HG02981 (cell line): ENCODE measurements around the gene PCDH17.

Source experiments
- ATAC-seq: cut with Tn5 transposase; IDR thresholded peaks from one replicate; pipeline ENCODE4 v1.9.1; 2021; ENCODE audit warnings: mild to moderate bottlenecking, moderate library complexity; ENCODE audit not compliant: unreplicated experiment

PCDH17 gene, protein sequence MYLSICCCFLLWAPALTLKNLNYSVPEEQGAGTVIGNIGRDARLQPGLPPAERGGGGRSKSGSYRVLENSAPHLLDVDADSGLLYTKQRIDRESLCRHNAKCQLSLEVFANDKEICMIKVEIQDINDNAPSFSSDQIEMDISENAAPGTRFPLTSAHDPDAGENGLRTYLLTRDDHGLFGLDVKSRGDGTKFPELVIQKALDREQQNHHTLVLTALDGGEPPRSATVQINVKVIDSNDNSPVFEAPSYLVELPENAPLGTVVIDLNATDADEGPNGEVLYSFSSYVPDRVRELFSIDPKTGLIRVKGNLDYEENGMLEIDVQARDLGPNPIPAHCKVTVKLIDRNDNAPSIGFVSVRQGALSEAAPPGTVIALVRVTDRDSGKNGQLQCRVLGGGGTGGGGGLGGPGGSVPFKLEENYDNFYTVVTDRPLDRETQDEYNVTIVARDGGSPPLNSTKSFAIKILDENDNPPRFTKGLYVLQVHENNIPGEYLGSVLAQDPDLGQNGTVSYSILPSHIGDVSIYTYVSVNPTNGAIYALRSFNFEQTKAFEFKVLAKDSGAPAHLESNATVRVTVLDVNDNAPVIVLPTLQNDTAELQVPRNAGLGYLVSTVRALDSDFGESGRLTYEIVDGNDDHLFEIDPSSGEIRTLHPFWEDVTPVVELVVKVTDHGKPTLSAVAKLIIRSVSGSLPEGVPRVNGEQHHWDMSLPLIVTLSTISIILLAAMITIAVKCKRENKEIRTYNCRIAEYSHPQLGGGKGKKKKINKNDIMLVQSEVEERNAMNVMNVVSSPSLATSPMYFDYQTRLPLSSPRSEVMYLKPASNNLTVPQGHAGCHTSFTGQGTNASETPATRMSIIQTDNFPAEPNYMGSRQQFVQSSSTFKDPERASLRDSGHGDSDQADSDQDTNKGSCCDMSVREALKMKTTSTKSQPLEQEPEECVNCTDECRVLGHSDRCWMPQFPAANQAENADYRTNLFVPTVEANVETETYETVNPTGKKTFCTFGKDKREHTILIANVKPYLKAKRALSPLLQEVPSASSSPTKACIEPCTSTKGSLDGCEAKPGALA (N-terminal part only)

DNA sequence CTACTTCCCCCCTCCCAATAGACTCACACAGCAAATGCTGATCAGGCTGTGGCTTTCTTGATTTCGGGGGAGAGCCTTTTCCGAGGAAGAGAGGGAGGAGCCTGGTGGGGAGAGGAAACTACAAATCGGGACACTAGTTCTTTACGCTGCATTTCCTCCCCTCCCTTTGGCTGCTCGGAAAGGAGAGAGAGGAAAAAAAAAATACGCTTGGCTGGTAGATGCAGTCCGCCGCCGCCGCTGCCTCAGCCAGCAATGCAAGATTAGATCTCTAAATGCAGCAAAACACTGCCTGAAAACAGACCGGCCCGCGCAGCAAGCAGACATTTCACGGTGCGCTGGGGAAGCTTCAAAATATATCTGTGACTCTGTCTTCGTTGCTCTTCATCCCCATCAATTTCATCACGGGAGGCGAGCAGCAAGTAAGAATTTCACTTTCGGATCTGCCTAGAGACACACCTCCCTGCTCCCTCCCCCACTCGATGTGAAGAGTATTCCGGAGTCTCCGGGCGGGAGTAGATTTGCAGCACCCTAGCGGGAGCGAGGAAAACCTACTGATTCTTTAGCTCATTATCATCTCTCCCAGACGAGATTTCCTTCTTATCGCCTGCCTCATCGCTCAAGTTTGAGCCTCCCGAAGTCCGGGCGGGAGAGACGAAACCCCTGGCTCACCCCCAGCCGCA is at the start of gene PCDH17:
Gene PCDH17, plus strand, starts transcription at position 149 of the 680 bp plus-strand sequence. CDS start 803 bp downstream, outside the sequence.
- no peak for ATAC-seq

DNA sequence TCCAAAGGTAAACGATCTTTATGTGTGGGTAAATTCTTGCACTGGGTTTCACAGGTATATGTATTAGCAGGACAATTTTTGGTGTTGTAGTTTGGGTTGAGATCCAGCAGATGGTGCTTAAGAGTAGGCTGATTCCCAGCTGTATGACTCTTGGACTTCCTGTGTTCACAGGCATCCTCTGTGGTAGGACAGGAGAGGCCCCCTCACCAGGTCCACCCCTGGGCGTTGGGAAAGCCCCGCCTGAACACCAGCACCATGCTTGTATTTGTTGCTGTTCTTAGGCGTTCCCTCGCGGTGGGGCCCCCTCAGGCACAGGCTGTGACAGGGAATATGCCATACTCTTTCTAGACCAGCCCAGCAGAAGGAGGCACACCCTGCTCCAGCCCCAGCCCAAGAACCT is 49.5 kb upstream of the PCDH17 start:
- ATAC-seq = no peak

DNA sequence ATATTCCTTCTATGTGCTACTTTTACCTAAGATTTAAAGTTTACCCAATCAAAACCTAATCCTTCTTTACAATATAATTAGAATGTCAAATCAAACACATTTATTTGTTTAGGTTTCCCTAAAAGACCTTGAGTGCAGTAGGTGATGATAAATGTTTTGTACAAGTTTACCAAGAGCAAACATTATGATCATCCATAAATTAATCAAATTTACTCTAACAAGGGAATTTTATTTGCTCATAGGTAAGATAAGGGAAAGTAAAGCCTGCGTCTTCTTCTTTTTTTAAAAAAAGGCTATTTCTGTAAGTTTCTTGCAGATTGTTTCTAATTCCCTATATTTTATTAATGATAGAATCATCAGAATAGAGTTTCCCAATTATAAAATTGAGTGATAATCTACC is 48.0 kb upstream of the PCDH17 start:
- ATAC-seq = no peak

DNA sequence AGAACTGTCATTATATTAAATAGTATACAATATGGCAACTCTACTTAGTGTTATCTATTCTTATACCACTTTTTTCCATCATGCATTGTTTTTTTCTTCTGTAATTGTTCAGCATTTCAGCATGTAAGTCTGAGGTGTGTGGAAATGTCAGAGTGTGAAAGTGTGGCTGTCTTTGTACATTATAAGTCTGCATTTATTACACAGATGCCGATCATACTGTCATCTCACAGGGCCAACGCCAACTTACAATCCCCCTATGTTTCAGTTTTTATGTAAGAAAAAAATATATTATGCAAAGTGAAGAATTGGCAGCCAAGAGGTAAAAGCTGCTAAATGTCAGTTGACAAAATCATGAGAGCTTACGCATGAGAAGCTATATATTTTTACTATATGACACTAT is 42.9 kb upstream of the PCDH17 start:
- ATAC-seq = no peak

DNA sequence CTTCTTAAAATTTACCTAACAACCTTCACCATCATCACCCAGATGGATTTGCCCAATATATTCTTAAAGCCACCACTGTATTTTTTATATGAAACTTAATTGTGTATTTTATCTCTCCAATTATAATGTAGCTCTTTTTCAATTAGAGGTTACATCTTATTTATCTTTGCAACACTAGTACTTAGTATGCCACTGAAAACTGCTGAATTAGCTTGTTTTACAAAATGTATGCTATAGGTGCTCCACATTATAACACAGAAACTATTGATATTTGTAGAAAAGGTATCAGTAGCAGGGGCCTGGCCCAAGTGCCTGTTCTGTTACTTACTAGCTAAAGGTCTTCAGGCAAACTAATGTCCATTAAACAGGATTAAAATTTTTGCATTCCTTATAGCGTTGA is 35.8 kb upstream of the PCDH17 start:
- no peak for ATAC-seq

DNA sequence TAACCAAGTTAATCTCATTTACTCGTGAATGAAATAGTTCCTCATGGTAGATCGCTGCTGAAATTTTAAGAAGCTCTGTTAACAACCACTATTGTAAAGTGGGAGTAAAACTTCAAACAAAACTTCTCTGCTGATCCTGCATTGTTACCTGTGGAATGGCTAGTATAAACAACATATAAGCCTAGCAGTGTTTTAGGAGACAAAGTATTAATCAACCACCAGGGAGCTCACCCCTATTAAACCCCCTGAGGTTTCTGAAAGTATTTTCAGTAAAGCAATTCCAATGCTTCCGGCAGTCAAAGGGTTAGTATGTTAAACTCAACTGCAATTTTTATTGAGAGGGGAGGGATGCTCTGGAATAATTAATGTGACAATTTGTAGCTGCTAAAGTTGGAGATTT is 30.0 kb upstream of the PCDH17 start:
- no peak for ATAC-seq

DNA sequence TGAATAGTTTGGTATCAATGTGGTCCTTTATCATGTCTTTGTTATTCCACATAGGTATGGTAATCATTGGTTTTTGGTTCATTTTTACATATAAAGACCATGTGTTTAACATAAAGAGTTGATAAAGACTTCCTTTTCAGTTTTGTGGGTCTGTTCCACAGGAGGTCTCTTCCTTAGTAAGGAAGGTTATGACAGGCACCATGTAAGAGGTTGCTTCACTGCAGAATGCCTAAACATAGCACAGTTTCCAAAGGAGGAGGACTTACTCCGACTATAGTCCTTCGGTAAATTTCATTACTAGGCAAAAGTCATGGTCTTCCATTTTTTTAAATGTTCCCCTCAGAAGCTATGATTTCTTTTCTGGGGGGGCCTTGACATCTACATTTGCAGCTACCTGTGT is 27.1 kb upstream of the PCDH17 start:
- no peak for ATAC-seq

DNA sequence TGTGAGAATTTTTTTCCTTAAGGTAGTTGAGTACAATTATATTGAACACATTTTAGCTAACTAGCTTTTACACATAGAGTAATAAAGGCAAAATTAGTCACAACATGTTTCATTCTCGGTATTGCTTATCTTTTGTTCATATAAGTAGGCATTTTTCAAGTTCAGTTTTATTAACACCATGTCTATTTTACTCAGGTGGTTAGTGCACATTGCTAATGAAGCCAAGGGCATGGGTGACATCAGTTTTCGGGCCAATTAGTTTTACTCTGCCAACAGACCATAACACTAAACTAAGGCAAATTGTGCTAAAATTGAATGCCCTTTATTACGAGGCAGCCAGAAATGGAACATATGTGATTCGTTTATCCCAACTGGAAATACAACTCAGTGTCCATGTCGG is 19.6 kb upstream of the PCDH17 start:
- no peak for ATAC-seq

DNA sequence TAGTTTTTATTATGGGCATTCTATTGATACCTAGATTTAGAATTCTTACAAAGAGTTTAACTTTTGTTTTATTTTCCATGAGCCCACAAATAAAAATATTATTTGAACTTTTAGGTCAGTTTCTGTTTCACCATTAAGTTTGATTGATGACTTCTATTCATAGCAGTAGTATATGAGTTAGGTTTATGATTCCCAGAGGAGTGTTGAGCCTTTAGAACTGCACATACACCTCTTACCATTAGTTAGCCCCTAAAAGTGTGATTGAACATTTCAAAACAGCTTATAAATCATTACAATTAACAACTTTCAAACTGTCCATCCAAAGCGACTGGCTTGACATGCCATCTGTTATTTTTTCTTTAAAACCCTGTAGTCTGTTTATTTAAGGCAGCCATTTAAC is 19.0 kb upstream of the PCDH17 start:
- no peak for ATAC-seq

DNA sequence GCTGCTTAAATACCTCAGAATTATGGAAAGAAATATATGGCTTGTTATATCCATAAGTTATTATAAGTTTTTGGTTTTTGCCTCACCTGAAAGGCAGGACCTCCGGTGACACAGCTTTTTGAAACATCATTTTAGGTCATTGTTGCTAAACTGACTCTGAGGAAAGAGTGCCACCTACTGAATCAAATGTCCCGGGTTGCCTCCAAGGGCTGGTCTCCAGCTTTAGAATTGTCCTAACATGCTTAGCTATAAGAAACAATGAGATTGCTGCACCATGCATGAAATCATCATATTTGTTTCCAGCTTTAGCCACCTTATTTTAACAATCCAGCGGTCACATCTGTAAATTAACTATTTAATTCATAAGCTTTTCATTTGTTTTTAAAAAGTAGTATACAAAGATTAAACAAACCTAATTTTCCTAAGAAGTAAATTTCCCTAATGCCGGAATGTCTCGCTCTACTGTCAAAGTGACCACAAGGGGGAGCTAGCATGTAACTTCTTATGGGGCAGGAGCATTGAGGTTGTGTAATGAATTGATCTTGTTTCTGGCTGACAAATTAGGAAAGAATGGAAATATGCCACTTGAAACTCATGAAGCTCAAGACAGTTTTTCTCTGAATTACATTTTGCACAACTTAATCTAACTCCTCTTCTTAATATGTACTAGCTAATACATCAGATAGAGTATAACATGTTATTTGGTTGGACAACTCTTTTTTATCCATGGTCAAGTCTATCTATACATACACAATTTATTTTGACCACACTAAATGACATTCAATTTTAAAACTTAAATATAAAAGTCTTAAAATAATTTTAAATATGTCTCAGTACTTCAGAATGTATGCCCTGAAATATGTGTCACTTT is 6.7 kb upstream of the PCDH17 start:
- ATAC-seq = no peak

DNA sequence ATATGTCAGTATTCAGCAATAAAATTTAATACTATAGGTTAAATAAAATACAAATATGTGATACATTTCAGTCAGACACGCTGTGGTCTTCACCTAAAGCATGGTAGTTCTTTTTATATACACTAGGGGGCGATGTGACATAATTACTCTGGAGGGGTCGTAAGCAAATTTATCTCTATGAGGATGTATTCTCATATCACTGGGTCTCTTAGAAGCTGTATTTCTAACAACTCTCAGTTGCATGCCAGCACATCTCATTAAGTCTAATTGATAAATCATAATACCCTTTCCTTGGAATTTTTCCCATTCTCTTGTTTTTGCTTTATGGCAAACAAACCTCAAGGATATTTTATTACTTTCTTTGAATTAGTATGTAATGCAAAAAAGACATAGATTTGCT is 3.9 kb upstream of the PCDH17 start:
- no peak for ATAC-seq

DNA sequence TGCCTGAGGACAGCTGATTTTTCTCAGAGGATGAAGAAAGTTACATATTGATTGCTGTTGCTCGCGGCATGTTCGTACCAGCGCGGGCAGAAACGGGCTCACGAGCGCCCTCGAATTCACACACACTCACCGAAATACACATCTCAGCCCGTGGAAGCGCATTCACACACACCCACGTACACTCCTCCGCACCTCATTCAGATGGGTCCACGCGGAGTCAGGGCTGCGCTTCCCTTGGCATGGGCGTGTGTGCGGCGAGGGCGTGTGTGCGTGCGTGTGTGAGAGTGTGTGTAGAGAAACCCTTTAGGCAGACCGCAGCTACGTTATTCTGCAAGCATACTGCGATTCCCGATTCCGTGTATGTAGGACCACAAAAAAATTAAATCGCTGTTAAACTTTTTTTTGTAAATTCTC is 2.1 kb upstream of the PCDH17 start:
- no peak for ATAC-seq

DNA sequence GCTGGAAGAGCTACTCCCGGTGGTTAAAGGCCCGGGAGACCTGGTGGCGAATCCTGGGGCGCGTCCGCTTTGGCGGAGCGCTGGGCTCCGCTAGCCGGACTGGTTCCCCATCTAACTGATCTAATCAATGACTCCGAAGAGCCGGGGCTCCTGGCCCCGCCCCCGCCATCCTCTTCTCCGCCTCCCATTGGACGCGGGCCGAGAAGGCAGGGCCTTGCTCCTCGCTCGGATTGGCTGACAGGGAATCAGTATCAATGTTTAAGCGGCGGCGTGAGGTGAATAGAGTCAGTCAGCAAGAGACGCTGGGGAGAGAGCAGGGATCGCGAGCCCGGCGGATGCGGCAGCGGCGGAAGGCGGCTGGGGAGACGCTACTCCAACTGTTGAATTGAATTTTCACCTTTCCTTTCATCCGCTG is 1.7 kb upstream of the PCDH17 start:
- ATAC-seq = peak; percentile 63

DNA sequence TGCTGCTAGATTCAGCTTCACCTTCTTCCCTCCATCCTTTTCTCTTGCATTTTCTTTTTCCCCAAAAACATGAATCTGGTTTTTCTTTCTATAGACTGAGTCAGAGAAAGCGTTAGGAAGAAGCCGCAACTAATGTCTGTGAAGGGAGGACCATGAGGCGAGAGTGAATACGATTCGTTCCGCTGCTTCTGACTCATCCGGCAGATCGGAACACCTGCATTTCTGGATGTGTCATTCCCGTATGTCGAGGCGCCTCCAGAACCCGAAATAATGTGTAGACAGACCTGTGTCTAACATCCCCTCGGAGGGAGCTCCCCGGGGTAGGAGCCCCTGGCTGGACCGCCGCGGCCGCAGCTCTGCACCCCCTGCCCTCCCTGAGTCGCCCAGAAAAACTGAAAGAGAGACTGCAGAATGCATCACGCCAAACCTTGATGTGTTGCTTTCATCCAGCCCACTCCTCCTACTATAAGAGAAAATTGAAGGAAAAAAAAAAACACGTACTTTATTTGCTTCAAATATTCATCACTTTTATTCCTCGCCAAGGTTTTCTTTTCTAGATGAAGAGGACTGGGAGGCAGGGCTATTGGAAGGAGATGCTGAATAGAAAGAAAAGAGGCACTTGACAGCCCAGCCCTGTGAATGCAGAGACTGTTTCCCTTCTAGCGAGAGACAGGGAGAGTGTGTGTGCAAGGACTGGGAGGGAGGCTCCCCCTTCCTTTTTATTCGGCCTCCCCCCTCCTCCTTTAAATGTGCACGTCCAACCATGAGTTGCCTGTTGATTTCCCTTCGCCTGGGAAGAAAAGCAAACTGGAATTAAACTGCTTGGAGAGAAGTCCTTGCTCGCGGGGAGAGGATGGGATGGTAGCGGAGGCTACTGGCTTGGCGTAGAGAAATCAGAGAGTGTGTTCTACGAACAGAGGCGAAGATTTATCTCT is 616 bp upstream of the PCDH17 start:
- ATAC-seq = no peak

DNA sequence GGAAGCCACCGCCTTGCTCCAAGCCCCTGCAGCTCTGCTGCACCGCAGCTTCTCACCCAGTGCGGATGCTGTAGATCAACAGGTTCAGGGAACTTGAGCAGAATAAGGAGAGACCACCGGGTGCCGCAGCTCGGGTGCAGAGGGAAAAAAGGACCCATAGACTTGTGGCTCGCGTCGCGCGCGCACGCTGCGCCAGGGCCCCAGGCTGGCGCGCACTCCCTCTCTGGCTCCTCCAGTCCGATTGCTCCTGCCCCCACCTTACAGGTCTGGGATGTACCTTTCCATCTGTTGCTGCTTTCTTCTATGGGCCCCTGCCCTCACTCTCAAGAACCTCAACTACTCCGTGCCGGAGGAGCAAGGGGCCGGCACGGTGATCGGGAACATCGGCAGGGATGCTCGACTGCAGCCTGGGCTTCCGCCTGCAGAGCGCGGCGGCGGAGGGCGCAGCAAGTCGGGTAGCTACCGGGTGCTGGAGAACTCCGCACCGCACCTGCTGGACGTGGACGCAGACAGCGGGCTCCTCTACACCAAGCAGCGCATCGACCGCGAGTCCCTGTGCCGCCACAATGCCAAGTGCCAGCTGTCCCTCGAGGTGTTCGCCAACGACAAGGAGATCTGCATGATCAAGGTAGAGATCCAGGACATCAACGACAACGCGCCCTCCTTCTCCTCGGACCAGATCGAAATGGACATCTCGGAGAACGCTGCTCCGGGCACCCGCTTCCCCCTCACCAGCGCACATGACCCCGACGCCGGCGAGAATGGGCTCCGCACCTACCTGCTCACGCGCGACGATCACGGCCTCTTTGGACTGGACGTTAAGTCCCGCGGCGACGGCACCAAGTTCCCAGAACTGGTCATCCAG is 964 bp downstream of the PCDH17 start:
- ATAC-seq = no peak

DNA sequence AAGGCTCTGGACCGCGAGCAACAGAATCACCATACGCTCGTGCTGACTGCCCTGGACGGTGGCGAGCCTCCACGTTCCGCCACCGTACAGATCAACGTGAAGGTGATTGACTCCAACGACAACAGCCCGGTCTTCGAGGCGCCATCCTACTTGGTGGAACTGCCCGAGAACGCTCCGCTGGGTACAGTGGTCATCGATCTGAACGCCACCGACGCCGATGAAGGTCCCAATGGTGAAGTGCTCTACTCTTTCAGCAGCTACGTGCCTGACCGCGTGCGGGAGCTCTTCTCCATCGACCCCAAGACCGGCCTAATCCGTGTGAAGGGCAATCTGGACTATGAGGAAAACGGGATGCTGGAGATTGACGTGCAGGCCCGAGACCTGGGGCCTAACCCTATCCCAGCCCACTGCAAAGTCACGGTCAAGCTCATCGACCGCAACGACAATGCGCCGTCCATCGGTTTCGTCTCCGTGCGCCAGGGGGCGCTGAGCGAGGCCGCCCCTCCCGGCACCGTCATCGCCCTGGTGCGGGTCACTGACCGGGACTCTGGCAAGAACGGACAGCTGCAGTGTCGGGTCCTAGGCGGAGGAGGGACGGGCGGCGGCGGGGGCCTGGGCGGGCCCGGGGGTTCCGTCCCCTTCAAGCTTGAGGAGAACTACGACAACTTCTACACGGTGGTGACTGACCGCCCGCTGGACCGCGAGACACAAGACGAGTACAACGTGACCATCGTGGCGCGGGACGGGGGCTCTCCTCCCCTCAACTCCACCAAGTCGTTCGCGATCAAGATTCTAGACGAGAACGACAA is 1.8 kb downstream of the PCDH17 start:
- no peak for ATAC-seq
